Subcutaneous abdominal adipose tissue (tissue), 5 donors: ENCODE measurements around the gene ELMO3.
A peak's percentile ranks its signal among the peaks of the same experiment; 100 is the strongest.

Experiments
- H3K27ac ChIP-seq: one replicate; pipeline ENCODE4 v1.7.0; 2013; ENCODE audit warnings: low read depth, mild to moderate bottlenecking, inconsistent platforms, low read length, moderate library complexity
- H3K27me3 ChIP-seq, 5 donors: one replicate each; pipeline ENCODE4 v1.7.0; 2013; ENCODE audit warnings: low read length in 5 of 5, inconsistent platforms in 1 of 5; ENCODE audit not compliant: control insufficient read depth in 5 of 5, insufficient read depth in 4 of 5
- H3K36me3 ChIP-seq, 5 donors: one replicate each; pipeline ENCODE4 v1.7.0; 2013; ENCODE audit warnings: low read length in 5 of 5; ENCODE audit not compliant: control insufficient read depth in 5 of 5, insufficient read depth in 5 of 5
- H3K4me1 ChIP-seq, 5 donors: one replicate each; pipeline ENCODE4 v1.7.0; 2013; ENCODE audit warnings: low read length in 5 of 5, mild to moderate bottlenecking in 3 of 5, moderate library complexity in 1 of 5; ENCODE audit not compliant: control insufficient read depth in 5 of 5, insufficient read depth in 5 of 5
- H3K4me3 ChIP-seq, 5 donors: one replicate each; pipeline ENCODE4 v1.7.0; 2013; ENCODE audit warnings: low read length in 5 of 5, low read depth in 1 of 5
- H3K9ac ChIP-seq, 5 donors: one replicate each; pipeline ENCODE4 v1.7.0; 2013; ENCODE audit warnings: low read length in 5 of 5, mild to moderate bottlenecking in 4 of 5, moderate library complexity in 3 of 5
- H3K9me3 ChIP-seq, 5 donors: one replicate each; pipeline ENCODE4 v1.7.0; 2013; ENCODE audit warnings: low read length in 5 of 5; ENCODE audit not compliant: control insufficient read depth in 5 of 5
- donor health status: healthy.
- donor health status: healthy.
- donor health status: healthy.
- donor health status: healthy.
- donor health status: healthy.

Gene ELMO3

DNA sequence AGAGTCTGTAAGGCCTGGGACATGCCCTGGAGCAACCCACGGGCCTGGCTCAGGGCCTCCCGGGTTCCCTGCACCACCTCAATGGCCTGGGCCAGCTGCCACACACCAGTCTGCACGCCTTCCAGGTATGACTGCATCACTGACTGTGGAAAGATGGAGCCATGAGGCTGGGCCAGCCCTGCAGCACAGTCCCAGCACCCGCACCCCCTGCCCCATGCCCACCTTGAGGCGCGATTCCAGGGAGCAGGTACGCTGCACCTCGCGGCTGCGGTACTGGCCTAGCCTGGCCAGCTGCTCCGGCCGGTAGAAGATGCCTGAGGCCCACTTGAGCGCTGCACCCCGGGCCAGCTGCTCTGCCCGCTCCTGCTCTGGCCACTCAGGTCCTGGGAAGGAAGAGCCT, 10.1 kb upstream of the ELMO3 start:
- no peak overlapping the region for H3K27ac ChIP-seq

DNA sequence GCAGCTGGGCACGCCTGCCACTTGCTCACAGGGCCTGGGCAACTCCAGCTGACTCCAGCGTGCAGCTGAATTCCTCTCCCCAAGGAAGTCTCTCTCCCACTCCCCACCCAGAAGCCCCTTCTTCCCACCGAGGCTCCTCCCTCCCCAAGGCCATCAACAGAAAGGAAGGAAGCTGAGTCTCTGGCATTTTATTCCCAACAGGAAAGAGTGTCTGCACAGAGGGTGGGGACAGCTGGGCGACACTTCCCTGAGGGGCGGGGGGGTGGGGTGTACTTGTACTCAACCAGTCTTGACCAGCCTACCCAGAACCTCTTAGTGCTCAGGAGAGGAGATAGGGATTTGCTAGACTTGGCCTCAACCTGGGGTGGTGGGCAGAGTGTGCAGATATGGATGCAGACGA, 8.9 kb upstream of the ELMO3 start, which contains the start of gene EXOC3L1:
EXOC3L1 (minus strand) TSS at position 96 of the 400 bp plus-strand sequence. CDS start 460 bp downstream, outside the sequence.
- no peaks in the 10 kb centered on the region for H3K27me3 ChIP-seq
- peak within 1 kb of the TSS in 4 of 5 donors; percentile 32 to 56 (median 42) for H3K4me3 ChIP-seq
- no peak within 1 kb of the TSS for H3K27ac ChIP-seq
- peaks cover 18 to 60% (median 34%) of the 10 kb centered on the region in 5 donors for H3K4me1 ChIP-seq
- H3K9me3 ChIP-seq, result no peaks in the 10 kb centered on the region
- H3K9ac ChIP-seq, result peak within 1 kb of the TSS in 1 of 5 donors; percentile 33
- peaks cover 0 to 20% (median 16%) of the 10 kb centered on the region in 5 donors for H3K36me3 ChIP-seq

More for the DNA sequence above, 10.1 kb upstream of the ELMO3 start:
- no peak overlapping the region for H3K9ac ChIP-seq
- H3K36me3 ChIP-seq, result peaks cover 0 to 7% (median 4%) of the 10 kb centered on the region in 5 donors
- H3K9me3 ChIP-seq, result no peaks in the 10 kb centered on the region
- peaks cover 15 to 63% (median 41%) of the 10 kb centered on the region in 5 donors for H3K4me1 ChIP-seq
- H3K27me3 ChIP-seq, result no peaks in the 10 kb centered on the region
- no peak overlapping the region for H3K4me3 ChIP-seq

DNA sequence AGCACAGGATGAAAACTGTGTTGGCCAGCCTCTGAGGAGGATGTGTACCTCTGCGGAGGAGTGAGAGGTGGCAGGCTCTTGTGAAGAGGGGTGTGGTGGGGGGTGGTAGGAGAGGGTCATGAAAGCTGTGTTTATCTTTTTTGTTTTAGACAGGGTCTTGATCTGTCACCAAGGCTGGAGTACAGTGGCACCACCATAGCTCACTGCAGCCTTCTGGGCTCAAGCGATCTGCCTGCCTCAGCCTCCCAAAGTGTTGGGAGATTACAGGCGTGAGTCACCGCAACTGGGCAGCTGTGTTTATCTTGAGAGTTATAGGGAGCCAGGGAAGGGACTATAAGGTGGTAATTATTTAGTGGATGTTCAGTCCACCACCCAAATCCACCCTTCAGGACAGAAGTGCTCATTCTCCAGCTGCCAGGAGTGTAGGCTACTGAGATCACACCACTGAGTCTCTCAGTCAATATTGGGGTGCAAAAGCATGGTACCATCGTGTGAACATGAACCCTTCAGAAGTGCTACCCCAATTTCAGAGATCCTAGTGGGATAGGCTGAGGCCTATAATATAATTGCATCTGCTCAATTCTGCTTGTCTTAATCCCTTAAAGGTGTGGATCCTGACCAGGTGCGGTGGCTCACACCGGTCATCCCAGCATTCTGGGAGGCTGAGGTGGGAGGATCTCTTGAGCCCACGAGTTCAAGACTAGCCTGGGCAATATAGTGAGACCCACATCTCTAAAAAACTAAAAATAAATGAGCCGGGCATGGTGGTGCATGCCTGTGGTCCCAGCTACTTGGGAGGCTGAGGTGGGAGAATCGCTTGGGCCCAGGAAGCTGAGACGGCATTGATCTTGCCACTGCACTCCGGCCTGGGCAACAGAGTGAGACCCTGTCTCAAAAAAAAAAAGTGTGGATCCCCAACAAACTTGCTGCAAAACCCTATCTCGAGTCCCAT, 8.2 kb upstream of the ELMO3 start:
- no peak overlapping the region for H3K27ac ChIP-seq
- H3K9ac ChIP-seq, result no peak overlapping the region
- H3K9me3 ChIP-seq, result no peaks in the 10 kb centered on the region
- peaks cover 18 to 53% (median 27%) of the 10 kb centered on the region in 5 donors for H3K4me1 ChIP-seq
- peaks cover 0 to 26% (median 23%) of the 10 kb centered on the region in 5 donors for H3K36me3 ChIP-seq
- no peaks in the 10 kb centered on the region for H3K27me3 ChIP-seq
- H3K4me3 ChIP-seq, result peak overlapping the region in 4 of 5 donors; percentile 32 to 56 (median 42)

DNA sequence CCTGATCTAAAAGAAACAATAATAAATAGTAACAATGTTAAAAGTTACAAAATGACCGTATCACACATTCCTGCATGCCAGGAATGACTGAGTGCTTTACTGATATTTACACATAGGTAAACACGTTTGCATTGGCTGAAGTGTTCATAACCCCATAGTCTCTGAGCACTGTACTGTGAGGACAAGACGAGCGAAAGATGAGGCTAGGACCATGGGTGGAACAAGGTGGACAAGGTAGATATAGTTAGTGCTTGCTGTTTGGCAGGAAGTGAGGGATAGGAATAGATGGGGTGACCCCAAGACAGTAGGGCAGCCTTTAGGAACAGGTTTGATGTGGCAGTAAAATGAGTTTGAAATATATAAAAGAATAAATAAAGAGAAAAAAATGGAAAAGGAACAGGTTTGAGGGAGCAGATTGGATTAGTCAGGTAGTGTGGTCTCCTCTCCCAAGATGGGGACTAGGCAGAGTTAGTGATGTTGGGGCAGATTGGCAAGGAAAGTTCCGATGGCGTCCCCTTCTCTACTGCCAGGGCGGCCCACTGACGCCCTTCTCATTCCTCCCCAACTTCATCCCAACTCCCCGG, 7.4 kb upstream of the ELMO3 start:
- Histone ChIP-seq H3K9me3 (no peaks in the 10 kb centered on the region), H3K27me3 (no peaks in the 10 kb centered on the region), H3K36me3 (peaks cover 0 to 34% (median 29%) of the 10 kb centered on the region in 5 donors), H3K9ac (no peak overlapping the region), H3K4me1 (peaks cover 18 to 50% (median 26%) of the 10 kb centered on the region in 5 donors), H3K4me3 (peak overlapping the region in 4 of 5 donors; percentile 53 to 98 (median 84)), H3K27ac (no peak overlapping the region)

DNA sequence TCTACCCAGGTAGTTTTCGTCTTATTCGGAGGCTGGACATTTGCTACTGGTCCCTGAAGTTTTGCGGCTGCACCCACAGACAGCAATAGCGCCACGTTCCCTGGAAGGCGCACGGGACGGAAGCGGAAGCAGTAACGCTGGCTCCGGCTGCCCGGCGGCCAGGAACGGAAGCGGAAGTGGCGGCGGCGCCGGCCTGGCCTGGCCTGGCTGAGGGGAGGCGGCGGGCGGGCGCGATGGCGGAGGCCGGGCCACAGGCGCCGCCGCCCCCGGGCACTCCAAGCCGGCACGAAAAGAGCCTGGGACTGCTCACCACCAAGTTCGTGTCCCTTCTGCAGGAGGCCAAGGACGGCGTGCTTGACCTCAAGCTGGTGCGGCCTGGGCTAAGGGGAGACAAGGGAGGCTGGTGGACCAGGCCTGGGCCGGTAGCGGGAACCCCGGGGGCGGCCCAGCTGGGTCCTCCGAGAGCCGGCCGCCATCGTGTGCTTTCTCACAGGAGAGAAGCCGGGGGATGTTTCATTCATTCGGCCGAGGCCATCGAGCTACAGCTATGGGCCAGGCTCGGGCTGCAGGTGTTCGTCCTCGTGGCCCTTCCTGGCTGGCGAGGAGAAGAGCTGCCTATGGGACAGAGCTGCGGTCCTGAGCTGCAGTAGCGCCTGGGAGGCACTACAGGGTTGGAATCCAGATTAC, 6.8 kb upstream of the ELMO3 start, which contains the start of gene E2F4:
E2F4 (plus strand) TSS at position 161 of the 687 bp plus-strand sequence; CDS start at position 234, 73 bp downstream.
- H3K4me3 ChIP-seq, result peak within 1 kb of the TSS; percentile 75 to 98 (median 95)
- peaks cover 0 to 40% (median 34%) of the 10 kb centered on the region in 5 donors for H3K36me3 ChIP-seq
- peak within 1 kb of the TSS; percentile 84 to 100 (median 96) for H3K9ac ChIP-seq
- H3K4me1 ChIP-seq, result peaks cover 18 to 52% (median 27%) of the 10 kb centered on the region in 5 donors
- no peaks in the 10 kb centered on the region for H3K27me3 ChIP-seq
- H3K9me3 ChIP-seq, result no peaks in the 10 kb centered on the region
- peak within 1 kb of the TSS; percentile 79 for H3K27ac ChIP-seq

DNA sequence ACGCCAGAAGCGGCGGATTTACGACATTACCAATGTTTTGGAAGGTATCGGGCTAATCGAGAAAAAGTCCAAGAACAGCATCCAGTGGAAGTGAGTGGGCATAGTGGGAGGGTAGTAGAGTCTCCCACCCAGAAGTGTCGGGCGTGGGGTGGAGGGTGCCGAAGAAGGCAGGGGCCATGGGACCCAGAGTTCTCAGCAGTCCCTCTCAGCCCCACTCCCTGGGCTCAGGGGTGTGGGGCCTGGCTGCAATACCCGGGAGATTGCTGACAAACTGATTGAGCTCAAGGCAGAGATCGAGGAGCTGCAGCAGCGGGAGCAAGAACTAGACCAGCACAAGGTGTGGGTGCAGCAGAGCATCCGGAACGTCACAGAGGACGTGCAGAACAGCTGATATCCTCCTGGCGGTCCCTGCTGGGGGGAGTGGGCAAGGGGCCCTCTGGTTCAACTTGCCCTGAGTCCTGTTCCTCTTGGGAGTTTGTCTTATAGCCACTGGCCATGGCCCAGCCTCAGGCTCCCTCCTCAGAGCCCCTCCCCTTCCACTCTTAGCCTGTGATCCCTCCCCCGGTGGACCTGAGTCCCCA, 6.1 kb upstream of the ELMO3 start:
- Histone ChIP-seq H3K36me3 (peaks cover 0 to 45% (median 41%) of the 10 kb centered on the region in 5 donors), H3K9me3 (no peaks in the 10 kb centered on the region), H3K4me3 (peak overlapping the region; percentile 75 to 98 (median 95)), H3K9ac (peak overlapping the region; percentile 84 to 100 (median 96)), H3K27me3 (no peaks in the 10 kb centered on the region), H3K4me1 (peaks cover 18 to 59% (median 34%) of the 10 kb centered on the region in 5 donors), H3K27ac (peak overlapping the region; percentile 79)

DNA sequence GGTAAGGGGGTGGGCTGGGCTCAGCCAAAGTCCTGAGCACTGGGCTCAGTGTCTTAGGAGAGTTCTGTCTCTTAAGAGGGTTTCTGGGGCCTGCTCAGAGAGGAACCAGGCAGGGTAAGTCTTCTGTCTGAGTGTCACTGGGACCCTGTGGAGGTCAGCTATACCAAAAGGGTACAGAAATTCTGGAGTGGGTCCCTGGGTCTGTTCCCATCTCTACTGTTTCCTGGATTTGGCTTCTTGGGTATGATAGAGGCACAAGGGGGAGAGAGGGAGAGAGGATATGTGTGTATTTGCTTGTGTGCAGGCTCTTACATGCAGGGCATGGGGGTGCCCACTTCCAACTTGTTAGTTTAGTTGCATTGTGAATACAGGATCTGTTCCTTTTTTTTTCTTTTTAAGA, 5.4 kb upstream of the ELMO3 start:
- H3K27ac ChIP-seq, result no peak overlapping the region
- H3K4me1 ChIP-seq, result peaks cover 19 to 64% (median 41%) of the 10 kb centered on the region in 5 donors
- H3K9me3 ChIP-seq, result no peaks in the 10 kb centered on the region
- H3K9ac ChIP-seq, result peak overlapping the region; percentile 29 to 100 (median 92)
- peaks cover 0 to 51% (median 47%) of the 10 kb centered on the region in 5 donors for H3K36me3 ChIP-seq
- H3K27me3 ChIP-seq, result no peaks in the 10 kb centered on the region
- H3K4me3 ChIP-seq, result peak overlapping the region in 3 of 5 donors; percentile 75 to 98 (median 94)

DNA sequence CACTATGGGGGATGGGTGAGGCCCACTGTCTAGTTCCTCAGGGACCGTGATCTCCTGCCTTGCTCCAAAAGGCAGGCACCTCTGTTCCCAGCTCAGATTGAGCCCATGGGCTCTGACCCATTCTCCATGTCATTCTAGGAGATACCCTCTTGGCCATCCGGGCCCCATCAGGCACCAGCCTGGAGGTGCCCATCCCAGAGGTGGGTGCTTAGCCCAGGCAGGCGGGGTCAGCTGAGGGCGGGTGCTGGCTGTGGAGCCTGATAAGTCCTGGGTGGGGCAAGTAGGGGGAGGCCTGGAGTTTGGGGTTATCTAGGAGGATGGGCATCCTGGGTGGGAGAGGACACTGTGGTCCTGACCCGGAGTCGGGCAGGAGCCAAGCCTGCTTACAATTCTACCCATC, 4.7 kb upstream of the ELMO3 start:
- Histone ChIP-seq H3K36me3 (peaks cover 0 to 51% (median 47%) of the 10 kb centered on the region in 5 donors), H3K27me3 (no peaks in the 10 kb centered on the region), H3K9me3 (no peaks in the 10 kb centered on the region), H3K9ac (peak overlapping the region in 3 of 5 donors; percentile 29 to 100 (median 100)), H3K4me3 (no peak overlapping the region), H3K4me1 (peaks cover 19 to 69% (median 48%) of the 10 kb centered on the region in 5 donors), H3K27ac (no peak overlapping the region)

DNA sequence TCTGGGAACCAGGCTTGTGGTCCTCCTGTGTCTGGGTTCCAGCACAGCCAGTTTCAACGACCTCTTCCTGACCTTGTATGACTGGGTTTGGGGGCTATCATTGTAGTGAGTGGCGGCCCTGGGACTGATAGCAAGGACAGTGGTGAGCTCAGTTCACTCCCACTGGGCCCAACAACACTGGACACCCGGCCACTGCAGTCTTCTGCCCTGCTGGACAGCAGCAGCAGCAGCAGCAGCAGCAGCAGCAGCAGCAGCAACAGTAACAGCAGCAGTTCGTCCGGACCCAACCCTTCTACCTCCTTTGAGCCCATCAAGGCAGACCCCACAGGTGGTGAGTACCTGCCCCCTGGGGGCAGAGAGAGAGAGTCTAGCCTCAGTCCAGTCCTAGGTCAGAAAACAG, 3.3 kb upstream of the ELMO3 start:
- Histone ChIP-seq H3K36me3 (peaks cover 0 to 59% (median 52%) of the 10 kb centered on the region in 5 donors), H3K9ac (no peak overlapping the region)

More for the DNA sequence above, 3.3 kb upstream of the ELMO3 start:
- H3K4me3 ChIP-seq, result no peak overlapping the region
- no peaks in the 10 kb centered on the region for H3K9me3 ChIP-seq
- no peaks in the 10 kb centered on the region for H3K27me3 ChIP-seq
- peaks cover 18 to 60% (median 52%) of the 10 kb centered on the region in 5 donors for H3K4me1 ChIP-seq
- H3K27ac ChIP-seq, result no peak overlapping the region
